Stimulated activated CD4-positive, alpha-beta T cell treated with anti-CD3 and anti-CD28 coated beads, Interleukin-1b, Interleukin-23, amount 100 ng/mL, for 1 hour (primary cell): ENCODE results near the gene BDP1.
"Not testable (repeated sequence)": the region's sequence is repeated elsewhere in the genome, so short reads cannot be mapped to it uniquely, and the experiment has no call there.

Source experiments
- DNase-seq, 2 donors: peaks; one replicate each; pipeline ENCODE4 v3.0.0-alpha.2; 2020; ENCODE audit warnings: low read depth in 2 of 2

BDP1 gene, protein sequence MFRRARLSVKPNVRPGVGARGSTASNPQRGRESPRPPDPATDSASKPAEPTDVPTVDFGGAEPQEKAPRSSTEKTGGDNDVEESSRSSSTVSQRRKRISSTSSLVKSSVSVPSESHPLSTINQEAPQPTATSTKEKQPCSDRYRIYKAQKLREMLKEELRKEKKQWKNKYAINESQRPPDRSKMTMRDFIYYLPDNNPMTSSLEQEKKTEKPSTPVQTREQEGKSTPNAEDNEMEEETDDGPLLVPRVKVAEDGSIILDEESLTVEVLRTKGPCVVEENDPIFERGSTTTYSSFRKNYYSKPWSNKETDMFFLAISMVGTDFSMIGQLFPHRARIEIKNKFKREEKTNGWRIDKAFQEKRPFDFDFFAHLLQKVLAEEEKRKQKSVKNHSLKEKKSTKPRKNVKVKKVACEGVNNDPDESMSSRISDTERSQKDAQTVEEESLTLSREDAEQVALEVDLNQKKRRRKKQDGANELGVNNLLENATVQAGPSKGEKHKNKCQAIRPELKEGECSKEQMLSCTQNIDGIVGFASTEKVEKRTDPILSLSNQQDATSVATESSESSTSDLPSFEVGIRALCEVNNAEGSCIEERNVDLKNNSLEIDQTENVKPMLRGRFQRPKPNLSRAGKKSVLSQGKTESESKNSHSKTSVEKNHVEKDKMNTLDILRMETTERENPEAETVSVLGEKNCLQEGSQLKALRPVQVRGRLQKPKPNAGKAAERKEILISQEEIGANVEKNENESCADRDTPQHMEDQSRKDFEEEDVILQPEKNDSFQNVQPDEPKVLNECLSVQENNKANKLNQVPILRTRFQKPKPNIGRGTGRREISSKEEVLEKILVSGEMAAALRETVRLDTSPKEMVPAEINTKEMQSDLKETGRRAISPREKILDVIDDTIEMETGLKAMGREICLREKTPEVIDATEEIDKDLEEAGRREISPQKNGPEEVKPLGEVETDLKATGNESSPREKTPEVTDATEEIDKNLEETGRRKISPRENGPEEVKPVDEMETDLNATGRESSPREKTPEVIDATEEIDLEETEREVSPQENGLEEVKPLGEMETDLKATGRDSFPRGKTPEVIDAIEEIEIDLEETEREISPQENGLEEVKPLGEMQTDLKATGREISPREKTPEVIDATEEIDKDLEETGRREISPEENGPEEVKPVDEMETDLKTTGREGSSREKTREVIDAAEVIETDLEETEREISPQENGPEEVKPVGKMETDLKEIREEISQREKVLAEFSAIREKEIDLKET (N-terminal part only)

DNA sequence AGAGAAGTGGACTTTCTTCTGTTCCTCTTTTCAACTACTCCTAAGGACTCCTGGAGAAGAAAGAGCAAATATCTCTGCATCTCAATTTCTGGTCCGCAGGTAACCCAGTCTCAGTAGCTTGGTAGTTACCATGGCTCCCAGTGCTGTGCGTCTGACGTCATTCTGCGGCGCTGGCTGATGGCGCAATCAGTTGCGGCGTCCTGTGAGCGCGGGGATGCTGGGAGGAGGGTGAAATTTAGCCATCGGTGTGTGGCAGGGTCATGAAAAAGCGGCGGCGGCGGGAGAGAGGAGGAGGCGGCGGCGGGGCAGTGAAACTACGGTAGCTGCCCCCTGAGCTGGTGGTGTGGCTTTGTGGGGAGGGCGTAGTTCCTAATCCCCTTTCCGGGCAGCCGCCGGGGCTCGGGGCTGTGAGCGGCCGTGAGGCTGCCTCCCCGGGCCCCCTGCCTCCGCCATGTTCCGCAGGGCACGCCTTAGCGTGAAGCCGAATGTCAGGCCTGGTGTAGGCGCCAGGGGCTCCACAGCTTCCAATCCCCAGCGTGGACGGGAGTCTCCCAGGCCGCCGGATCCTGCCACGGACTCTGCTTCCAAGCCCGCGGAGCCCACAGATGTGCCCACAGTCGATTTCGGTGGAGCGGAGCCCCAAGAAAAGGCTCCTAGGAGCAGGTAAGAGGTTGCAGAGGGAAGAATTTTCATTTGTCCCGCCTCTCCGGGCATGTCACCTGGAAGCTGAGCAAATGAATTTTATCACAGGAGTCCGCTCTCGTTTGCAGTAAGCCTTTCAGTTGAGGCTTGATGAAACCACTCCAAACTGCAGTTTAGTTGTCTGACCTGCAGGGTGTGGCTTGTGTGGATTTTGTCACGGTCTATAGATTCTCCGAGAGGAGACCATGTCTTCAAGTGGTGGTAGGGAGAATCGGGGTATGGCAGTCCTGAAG is at the start of gene BDP1:
Gene BDP1 (plus strand): TSS at position 225 of the 935 bp plus-strand sequence. CDS start 227 bp downstream, at position 452.
- peak; percentile 86 to 94 for DNase-seq

DNA sequence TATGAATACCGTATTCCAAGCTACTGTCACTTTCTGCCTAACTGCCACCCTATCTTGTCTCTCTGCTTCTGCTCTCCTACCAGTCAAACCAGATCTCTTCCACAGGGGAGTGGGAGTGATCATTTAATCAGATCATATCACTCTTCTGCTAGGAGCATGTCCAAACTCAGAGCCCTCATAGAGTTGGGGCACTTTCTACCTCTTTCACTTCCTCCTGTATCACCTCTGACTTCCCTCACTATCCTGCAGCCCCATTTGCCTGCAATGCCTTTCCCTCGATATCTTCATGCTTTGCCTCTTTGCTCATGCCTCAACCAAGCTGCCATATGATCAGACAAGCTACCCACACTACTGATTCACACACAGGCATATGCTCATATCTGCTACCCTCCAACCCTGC is 45.4 kb upstream of the BDP1 start:
- DNase-seq: not testable (repeated sequence)

DNA sequence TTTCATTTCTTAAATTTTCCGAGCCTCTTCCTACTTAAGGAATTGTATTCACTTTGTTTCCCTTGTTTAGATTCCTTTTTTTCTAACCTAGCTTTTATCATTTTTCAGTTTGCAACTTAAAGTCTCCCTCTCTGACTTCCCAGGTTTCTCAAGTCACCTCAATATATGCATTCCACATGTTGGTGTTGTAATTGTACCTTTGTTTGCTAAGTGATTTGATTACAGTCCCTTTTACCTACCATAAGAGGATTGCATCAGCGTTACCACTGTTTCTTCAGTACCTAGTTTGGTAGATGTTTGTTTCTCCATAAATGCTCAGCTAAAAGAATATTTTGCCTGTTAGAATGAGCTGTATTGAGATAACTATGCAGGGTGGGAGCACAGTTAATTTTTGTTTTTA is 39.8 kb upstream of the BDP1 start:
- DNase-seq: not testable (repeated sequence)

DNA sequence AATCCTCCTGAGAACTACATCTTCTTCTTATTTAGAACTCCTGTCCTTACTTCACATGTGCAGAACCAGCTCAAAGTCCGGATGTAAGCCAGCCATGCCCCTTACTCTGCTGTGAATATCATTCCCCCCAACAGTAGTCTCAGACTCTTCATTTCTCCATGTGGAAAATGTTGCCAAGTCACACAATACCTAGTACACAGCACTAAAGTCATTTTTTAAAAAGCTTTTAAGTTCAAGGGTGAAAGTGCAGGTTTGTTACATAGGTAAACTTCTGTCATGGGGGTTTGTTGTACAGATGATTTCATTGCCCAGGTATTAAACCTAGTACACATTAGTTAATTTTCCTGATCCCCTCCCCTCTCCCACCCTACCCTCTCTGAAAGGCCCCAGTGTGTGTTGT is 37.4 kb upstream of the BDP1 start:
- not testable (repeated sequence) for DNase-seq

DNA sequence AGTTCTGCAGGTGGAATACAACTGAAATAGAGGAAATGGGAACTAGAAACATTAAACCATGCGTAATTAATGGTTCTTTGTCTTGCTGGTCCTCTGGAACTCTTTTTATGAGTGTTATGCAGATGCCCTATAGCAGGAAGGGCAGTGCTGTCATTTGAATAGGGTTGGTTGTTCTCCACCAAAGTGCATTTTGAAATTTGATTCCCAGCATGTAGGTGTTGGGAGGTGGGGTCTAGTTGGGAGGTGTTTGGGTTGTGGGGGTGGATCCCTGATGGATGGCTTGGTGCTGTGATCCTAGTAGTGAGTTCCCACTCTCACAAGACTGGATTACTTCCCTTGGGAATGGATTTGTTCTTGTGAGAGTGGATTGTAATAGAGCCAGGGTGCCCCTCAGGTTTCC is 34.2 kb upstream of the BDP1 start:
- not testable (repeated sequence) for DNase-seq

DNA sequence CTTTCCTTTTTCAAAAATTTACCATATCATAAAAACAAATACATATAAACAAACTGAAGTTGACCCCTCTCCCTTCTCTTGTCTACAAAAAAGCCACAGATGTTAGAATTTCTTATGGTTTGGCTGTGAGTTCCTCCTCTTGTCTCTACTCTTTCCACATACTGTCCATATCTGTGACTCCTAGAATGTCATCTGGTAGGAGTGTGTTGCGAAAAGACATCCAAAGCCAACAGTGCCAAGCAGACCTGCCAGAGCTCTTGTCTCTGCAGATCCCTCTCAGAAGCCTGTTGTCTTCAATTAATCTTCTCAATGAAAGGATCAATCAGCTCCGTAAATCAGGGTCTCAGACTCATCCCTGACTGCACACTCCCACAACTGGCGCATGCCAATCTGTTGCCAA is 31.6 kb upstream of the BDP1 start:
- not testable (repeated sequence) for DNase-seq

DNA sequence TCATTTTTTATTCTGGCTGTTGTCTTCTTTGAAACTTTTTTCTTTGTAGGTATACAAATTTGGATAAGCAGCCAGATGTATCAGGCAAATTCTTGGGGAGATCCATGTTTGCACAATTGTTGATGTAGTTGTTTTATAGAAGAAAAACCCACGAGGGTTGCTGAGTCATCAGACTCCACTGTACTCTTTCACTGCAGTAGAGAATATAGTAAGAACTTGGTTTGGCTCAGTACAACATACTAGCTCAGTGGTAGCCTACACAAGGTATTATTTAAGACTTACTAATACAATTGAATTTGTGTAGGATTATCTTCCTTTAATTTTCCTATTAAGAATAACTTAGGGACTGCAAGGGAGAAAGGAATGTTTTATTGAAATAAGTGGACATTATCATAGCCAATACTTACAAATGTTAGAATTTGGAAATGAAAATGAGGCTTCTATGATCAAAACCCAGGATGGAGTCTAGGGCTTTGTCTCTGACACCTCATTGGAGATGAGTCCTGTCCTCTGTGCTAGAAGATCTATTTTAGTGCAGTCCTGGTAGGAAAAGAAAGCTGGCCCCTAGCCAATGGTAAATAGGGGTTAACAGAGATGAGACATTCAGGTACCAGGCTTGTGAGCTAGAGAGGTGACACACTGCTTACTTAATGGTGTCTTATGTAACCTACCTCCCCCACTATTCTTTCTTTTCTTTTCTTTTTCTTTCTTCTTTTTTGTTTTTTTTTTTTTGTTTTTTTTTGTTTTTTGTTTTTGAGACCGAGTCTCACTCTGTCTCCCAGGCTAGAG is 28.6 kb upstream of the BDP1 start:
- not testable (repeated sequence) for DNase-seq

DNA sequence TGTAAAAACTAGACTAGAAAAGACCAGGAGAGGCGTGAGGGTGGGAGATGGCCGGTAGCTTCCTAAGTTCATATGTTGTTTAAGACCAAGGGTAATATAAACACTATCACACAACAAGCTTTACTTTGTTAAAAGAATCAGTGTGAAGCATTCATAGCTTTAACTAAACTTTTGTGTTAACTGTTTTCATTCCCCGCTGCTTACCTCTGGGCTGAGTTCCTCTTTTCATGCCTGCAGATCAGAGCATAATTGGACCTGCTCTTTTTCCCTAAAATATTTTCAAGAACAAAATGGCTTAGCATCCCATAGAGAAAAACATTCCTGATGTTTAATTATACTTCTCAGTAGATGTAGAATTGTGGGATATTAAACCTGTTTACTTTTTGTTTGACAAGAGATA is 23.0 kb upstream of the BDP1 start:
- not testable (repeated sequence) for DNase-seq

DNA sequence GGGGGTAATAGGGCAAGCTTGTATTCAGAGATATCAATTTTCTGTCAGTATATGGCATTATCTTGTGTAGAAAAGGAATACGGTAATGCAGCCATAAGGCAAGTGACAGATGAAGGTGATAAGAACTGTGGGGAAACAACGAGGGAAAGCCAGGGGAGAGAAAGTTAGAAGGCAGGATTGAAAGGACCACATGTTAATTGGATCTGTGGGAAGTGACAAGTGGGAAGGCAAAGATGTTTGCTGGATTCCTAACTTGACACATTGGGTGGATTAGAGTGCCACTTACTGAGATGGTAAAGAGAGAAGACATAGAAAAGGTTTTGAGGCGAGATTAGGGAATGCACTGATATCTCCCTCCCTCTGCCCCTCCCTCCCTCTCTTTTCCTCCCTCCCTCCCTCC is 20.6 kb upstream of the BDP1 start:
- DNase-seq: not testable (repeated sequence)

DNA sequence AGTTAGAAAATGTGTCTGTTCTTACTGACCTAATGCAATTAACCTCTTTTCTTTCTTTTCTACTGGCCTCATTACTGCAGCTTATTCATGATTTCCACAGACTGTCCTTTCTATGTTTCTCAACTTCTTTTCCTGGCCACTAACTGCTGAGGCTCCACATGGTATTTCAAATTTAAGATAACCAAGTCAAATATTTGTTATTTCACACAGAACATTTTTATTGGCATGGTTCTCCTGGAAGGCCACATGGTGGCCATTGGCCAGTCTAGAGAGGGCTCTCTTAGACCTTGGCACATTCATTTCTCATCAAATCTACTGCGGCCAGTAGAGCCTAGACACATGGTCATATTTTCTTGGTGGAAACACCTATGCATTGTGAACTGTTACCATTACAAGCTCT is 13.9 kb upstream of the BDP1 start:
- DNase-seq: not testable (repeated sequence)

DNA sequence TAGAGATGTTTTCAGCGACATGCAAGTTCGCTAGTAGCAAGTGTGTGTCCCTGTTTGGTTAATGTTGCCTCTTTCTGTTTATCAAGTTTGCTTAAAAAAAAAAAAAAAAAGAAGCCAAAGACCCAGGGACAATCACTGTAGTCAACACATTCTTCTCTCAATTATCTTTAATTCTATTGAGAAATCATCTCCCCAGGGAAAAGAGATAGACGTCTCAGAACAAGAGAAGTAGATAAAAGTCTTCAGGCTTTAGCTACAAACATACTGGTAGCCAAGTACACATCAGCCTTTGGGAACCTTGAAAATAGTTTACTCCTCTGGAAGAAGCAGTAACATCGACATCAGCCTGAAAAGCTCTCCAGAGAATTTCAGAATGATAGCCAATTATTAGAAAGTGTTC is 11.6 kb upstream of the BDP1 start:
- DNase-seq: not testable (repeated sequence)

DNA sequence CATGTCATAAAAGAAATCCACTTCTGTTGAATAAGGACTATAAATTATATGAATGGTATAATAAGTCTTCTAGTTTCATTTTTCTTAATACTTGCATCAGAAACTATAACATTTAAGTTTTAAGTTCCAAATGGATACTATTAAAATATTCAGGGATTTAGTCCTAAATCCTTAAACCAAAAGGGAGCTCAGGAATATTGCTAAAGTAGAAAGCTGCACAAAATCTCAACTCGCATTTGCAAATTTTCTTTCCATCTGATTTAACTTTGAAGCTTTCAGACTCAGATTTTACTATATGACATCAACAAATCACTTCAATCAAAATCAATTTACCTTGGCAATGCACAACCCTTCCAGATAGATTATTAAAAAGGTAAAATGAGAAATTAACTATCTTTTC is 10.4 kb upstream of the BDP1 start:
- not testable (repeated sequence) for DNase-seq

DNA sequence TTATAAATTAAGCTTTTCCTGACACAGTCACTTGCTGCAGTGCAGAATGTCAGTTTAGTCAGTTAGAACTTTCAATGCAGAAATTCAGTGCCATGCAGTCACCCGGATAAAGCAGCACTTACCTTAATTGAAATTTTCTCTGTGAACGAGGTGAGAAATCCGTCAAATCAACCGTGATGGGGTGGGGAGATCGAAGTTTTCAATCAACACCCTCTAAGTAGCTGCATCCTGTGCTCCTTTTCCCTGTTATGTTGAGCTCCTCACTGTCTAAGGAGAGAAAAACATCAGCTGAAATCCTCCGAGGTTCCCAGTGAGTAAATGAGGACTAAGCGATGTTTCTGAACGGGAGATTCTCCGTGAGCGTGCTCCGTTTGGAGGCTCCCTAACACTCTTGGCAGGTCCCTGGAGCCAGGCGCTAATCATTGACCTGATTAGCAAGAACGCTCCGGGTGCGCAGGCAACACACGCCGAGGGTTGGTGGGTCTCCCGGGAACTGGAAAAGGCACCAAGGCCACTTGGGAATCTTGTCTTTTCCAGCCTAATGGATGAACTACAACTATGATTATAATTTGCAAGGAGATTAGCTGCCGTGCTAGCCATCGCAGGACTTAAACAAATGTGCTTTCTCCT is 9.8 kb upstream of the BDP1 start:
- DNase-seq: not testable (repeated sequence)

DNA sequence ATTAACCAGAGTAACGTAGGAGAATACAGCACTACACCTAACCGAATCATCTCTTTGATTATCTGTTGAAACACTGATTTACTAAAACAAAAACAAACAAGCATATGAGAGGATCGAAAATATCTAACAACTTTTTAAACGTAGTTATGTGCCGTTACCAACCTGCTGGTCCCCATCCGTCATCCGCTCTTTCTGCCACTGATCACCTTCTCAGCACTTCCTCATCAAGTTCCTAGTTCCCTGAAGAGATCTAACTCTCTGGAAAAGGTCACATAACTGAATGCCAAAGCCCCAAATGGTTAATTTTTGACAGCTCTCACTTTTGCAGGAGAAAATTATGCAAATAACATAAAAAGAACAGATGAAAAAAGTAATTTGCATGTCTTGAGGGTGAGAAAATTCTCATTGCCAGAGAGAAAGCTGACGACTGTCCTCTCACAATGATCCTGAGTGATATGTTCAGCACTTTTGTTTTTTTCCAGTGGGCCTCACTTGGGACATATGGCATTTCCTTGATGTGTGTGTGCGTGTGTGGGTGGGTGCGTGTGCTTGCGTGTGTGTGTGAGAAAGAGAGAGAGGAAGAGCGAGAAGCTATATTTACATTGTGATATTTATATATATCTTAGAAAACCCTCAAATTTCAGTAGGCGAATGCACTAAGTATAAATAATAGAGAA is 8.8 kb upstream of the BDP1 start:
- DNase-seq: not testable (repeated sequence)

DNA sequence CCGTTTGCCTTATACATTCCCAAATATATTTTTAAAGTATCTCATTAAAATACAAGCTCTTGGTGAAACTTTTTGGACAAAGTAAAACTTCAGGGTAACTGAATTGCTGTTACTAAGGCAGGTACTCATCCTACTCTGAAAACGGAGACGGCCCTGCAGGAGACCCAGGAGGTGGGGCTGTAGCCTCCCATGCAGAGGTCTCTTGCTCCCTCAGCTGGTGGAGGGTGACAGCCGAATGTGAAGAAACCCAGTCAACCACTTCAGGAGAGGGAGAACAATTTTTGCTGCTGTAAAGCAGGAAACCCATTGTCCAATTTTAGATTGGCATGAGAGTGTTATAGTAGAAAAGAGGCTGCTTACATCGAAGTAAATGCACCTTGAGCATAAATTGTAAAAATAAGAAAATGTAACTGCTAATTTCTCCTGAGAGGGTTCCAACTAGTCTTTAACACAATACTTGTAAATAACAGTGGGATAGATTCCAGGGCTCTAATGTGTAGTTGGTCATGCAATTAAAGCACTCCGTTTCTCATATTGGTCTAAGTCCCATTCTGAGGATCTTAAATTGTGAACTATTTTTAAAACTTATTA is 8.1 kb upstream of the BDP1 start:
- peak in 1 of 2 donors; percentile 9 for DNase-seq

DNA sequence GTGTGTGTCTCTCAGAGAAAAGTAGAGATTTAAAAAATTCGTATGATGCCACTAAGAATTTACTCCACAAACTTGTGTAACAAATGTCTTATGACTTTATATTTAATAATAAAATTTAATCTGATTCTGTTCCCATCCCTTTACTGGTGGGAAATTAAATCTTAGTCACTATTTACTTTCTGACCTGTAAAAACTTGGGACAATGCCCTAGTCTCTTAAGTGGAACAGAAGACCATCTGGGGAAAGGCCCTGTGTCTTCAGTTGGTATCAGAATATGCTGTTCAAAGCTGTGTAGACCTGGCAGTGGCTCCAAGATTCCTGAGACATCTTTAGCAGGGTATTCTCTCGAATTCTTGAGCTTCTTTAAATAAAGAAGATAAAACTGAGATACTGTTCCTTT is 2.6 kb upstream of the BDP1 start:
- DNase-seq: no peak

DNA sequence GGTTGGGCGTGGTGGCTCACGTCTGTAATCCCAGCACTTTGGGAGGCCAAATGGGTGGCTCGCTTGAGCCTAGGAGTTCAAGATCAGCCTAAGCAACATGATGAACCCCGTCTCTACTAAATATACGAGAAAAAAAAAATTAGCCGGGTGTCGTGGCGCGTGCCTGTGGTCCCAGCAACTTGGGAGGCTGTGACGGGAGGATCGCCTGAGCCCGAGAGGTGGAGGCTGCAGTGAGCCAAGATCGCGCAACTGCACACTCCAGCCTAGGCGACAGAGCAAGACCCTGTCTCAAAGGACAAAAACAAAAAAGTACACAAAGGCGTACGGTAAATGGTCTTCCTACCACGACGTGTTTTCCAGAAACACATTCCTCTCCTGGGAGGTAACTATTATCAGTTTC is 538 bp upstream of the BDP1 start:
- DNase-seq: no peak

DNA sequence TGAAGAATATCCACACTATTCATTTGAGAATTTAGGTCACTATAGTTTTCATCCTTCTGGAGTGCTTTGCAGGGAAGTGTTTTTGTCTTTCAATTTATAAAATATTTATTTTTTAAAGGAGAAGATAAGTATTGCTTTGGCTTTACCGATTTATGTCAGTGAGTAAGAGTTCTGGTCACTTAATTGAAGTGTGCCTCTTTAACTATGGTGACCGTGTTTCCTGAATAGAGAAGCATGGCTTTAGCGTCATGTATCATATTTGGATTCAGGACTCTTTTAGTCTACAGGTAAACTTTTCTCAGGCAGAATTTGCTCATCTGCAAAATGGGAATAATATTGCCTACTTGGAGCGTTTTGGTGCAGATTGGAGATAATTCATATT is 902 bp downstream of the BDP1 start:
- no peak for DNase-seq

DNA sequence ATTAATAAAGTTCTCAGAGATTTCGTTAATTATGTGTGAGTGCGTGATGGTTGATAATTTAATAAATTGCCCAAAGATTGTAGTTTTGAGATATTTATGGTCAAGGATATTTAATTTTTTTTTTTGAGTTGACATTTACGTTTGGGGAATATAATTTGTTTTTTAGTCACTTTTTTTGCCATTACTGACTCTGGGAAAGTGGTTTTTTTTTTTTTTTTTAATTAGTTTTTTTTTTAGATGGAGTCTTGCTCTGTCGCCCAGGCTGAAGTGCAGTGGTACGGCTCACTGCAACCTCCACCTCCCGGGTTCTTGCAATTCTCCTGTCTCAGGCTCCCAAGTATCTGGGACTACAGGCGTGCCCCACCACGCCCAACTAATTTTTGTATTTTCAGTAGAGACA is 1.7 kb downstream of the BDP1 start:
- DNase-seq: no peak
